ENCODE data around the gene CCDC141. TPM values are rescaled to one million over a fixed set of nuclear protein-coding genes. Genes with fewer than 3 reads are reported as not detected.
A peak's percentile ranks its signal among the peaks of the same experiment; 100 is the strongest.

CCDC141 gene
- total RNA-seq, 2 donors from 2014 or later: 118 to 142 TPM

- DNase-seq: peak; percentile 94
- peaks cover 56% of the 10 kb centered on the region for H3K36me3 Mint-ChIP-seq (ENCODE audit: low read depth)
- no peaks in the 10 kb centered on the region for H3K27me3 Mint-ChIP-seq (ENCODE audit: insufficient read depth)
- H3K9me3 ChIP-seq (ENCODE audit: control insufficient read depth, low read length): no peaks in the 10 kb centered on the region
- 29 to 36% methylated on average over 2 to 4 of the region's 4 CpGs for WGBS, 2 experiments (ENCODE audit: insufficient coverage in 1 of 2, insufficient read length in 1 of 2)
- TF ChIP-seq CTCF (conservative IDR thresholded peaks at IDR 0.05): peak; percentile 93
- H3K9me3 Mint-ChIP-seq: no peaks in the 10 kb centered on the region
- no peaks in the 10 kb centered on the region for H3K4me1 ChIP-seq (ENCODE audit: control insufficient read depth, insufficient read depth, low read length)
- H3K9ac ChIP-seq (ENCODE audit: extremely low read depth, low read length, poor library complexity, severe bottlenecking): no peak overlapping the region
- H3K4me1 Mint-ChIP-seq: peaks cover 9% of the 10 kb centered on the region
- no peak overlapping the region for H3K4me3 ChIP-seq (ENCODE audit: low read length)
- H3K36me3 ChIP-seq (ENCODE audit: control insufficient read depth, insufficient read depth, low read length): peaks cover 85% of the 10 kb centered on the region
- H3K27me3 ChIP-seq (ENCODE audit: control insufficient read depth, insufficient read depth, low read length, poor library complexity, severe bottlenecking): no peaks in the 10 kb centered on the region
- no peak overlapping the region for H3K4me3 Mint-ChIP-seq
- H3K27ac ChIP-seq (ENCODE audit: low read depth, low read length): no peak overlapping the region
- peak overlapping the region; percentile 77 for H3K27ac Mint-ChIP-seq
Observed at GRCh38 chr2:178914259-178914849, 135.6 kb downstream of the CCDC141 start.

GRCh38 chr2:178913049-178913441 lies 136.9 kb downstream of the CCDC141 start:
- peaks cover 51% of the 10 kb centered on the region for H3K36me3 Mint-ChIP-seq (ENCODE audit: low read depth)

GRCh38 chr2:178912416-178913048 lies 137.4 kb downstream of the CCDC141 start:
- H3K27me3 ChIP-seq (ENCODE audit: control insufficient read depth, insufficient read depth, low read length, poor library complexity, severe bottlenecking): no peaks in the 10 kb centered on the region
- H3K27ac Mint-ChIP-seq: no peak overlapping the region
- H3K9me3 ChIP-seq (ENCODE audit: control insufficient read depth, low read length): no peaks in the 10 kb centered on the region
- H3K4me1 ChIP-seq (ENCODE audit: control insufficient read depth, insufficient read depth, low read length): no peaks in the 10 kb centered on the region
- DNase-seq: no peak
- H3K4me3 Mint-ChIP-seq: no peak overlapping the region
- H3K36me3 Mint-ChIP-seq (ENCODE audit: low read depth): peaks cover 48% of the 10 kb centered on the region
- no peak overlapping the region for H3K27ac ChIP-seq (ENCODE audit: low read depth, low read length)
- peaks cover 80% of the 10 kb centered on the region for H3K36me3 ChIP-seq (ENCODE audit: control insufficient read depth, insufficient read depth, low read length)
- H3K4me1 Mint-ChIP-seq: peaks cover 9% of the 10 kb centered on the region
- H3K9me3 Mint-ChIP-seq: no peaks in the 10 kb centered on the region
- H3K9ac ChIP-seq (ENCODE audit: extremely low read depth, low read length, poor library complexity, severe bottlenecking): no peak overlapping the region
- H3K4me3 ChIP-seq (ENCODE audit: low read length): no peak overlapping the region
- TF ChIP-seq CTCF (conservative IDR thresholded peaks at IDR 0.05): no peak
- no peaks in the 10 kb centered on the region for H3K27me3 Mint-ChIP-seq (ENCODE audit: insufficient read depth)
- WGBS, 2 experiments (ENCODE audit: insufficient coverage in 1 of 2, insufficient read length in 1 of 2): 95% methylated on average over 2 of the region's 2 CpGs

More at GRCh38 chr2:178913049-178913441, 136.9 kb downstream of the CCDC141 start:
- Histone ChIP-seq H3K9me3 (ENCODE audit: control insufficient read depth, low read length) (no peaks in the 10 kb centered on the region), H3K9ac (ENCODE audit: extremely low read depth, low read length, poor library complexity, severe bottlenecking) (no peak overlapping the region), H3K27me3 (ENCODE audit: control insufficient read depth, insufficient read depth, low read length, poor library complexity, severe bottlenecking) (no peaks in the 10 kb centered on the region), H3K27ac (ENCODE audit: low read depth, low read length) (no peak overlapping the region), H3K36me3 (ENCODE audit: control insufficient read depth, insufficient read depth, low read length) (peaks cover 83% of the 10 kb centered on the region), H3K4me3 (ENCODE audit: low read length) (no peak overlapping the region), H3K4me1 (ENCODE audit: control insufficient read depth, insufficient read depth, low read length) (no peaks in the 10 kb centered on the region)
- Mint-ChIP-seq H3K4me1 (peaks cover 9% of the 10 kb centered on the region), H3K27me3 (ENCODE audit: insufficient read depth) (no peaks in the 10 kb centered on the region), H3K9me3 (no peaks in the 10 kb centered on the region), H3K27ac (no peak overlapping the region), H3K4me3 (no peak overlapping the region)
- no peak for DNase-seq
- 100% methylated on average over 1 of the region's 1 CpG for WGBS, 2 experiments (ENCODE audit: insufficient coverage in 1 of 2, insufficient read length in 1 of 2)
- TF ChIP-seq CTCF (conservative IDR thresholded peaks at IDR 0.05): no peak
